H1 (cell line): ENCODE measurements around the gene HMGCLL1. TPM values are rescaled to one million over a fixed set of nuclear protein-coding genes. Genes with fewer than 3 reads are reported as not detected.

ENCODE experiments used
- CTCF ChIA-PET: fragments of 300-600 bp; sonication (Branson Sonifier 250); formaldehyde crosslinking; loops from one replicate; lab custom pipeline; 2021; ENCODE audit not compliant: partially characterized antibody; lab: Charles Lee
- POLR2A ChIA-PET: fragments of 300-600 bp; sonication (Branson Sonifier 250); formaldehyde crosslinking; loops from one replicate; lab custom pipeline; 2021; ENCODE audit warnings: inconsistent platforms; ENCODE audit not compliant: partially characterized antibody; lab: Charles Lee
- DNase-seq, 2 experiments: peaks; one replicate each; pipeline versions ENCODE4 v3.0.0 to v3.0.0-alpha.2; 2010 to 2022; ENCODE audit warnings: low spot score in 2 of 2, low read depth in 1 of 2, mixed read lengths in 1 of 2
- FAIRE-seq: peaks from 2 replicates; lab custom pipeline; 2011; peaks lifted over from hg19 to GRCh38; lab: Jason Lieb, UNC
- H2AFZ ChIP-seq: 2 replicates; pipeline ENCODE4 v1.8.1; 2012; ENCODE audit warnings: low read length, inconsistent platforms
- H2AK5ac ChIP-seq: 2 replicates; pipeline ENCODE4 v1.6.1; 2013; ENCODE audit warnings: low read depth, low read length
- H2BK120ac ChIP-seq: replicated peaks from 2 replicates; pipeline ENCODE3; 2013; ENCODE audit warnings: low read depth, low read length, inconsistent platforms
- H2BK12ac ChIP-seq: 2 replicates; pipeline ENCODE4 v1.6.1; 2013; ENCODE audit warnings: low read depth, low read length
- H2BK15ac ChIP-seq: 2 replicates; pipeline ENCODE4 v1.6.1; 2013; ENCODE audit warnings: low read length
- H2BK20ac ChIP-seq: 2 replicates; pipeline ENCODE4 v1.6.1; 2013; ENCODE audit warnings: low read length
- H2BK5ac ChIP-seq: 2 replicates; pipeline ENCODE4 v1.6.1; 2013; ENCODE audit warnings: low read depth, low read length
- H3K14ac ChIP-seq: 2 replicates; pipeline ENCODE4 v1.6.1; 2013; ENCODE audit warnings: inconsistent platforms; ENCODE audit not compliant: insufficient read length
- H3K18ac ChIP-seq: 2 replicates; pipeline ENCODE4 v1.6.1; 2013; ENCODE audit warnings: low read length; ENCODE audit errors: extremely low read depth
- H3K23ac ChIP-seq: 2 replicates; pipeline ENCODE4 v1.6.1; 2013; ENCODE audit warnings: inconsistent platforms; ENCODE audit not compliant: insufficient read length
- H3K23me2 ChIP-seq: 2 replicates; pipeline ENCODE4 v1.6.1; 2013; ENCODE audit warnings: low read depth, low read length
- H3K27ac ChIP-seq: 2 replicates; pipeline ENCODE4 v1.6.1; 2011; ENCODE audit warnings: low read depth, low read length, inconsistent platforms
- H3K27me3 ChIP-seq, 4 experiments: replicated peaks in 1 of 4; 1 replicate in 1 of 4; 2 replicates in 3 of 4; pipeline versions ENCODE4 v1.6.1 to v1.8.1; 2011 to 2013; ENCODE audit warnings: low read length in 3 of 4, mild to moderate bottlenecking in 3 of 4, inconsistent platforms in 2 of 4, mixed read lengths in 2 of 4, moderate library complexity in 1 of 4; ENCODE audit not compliant: control insufficient read depth in 3 of 4, insufficient read depth in 3 of 4; ENCODE audit errors: extremely low read depth in 1 of 4
- H3K36me3 ChIP-seq, 4 experiments: 2 replicates each; pipeline versions ENCODE4 v1.6.1 to v1.8.1; 2011 to 2013; ENCODE audit warnings: mild to moderate bottlenecking in 4 of 4, low read length in 3 of 4, moderate library complexity in 2 of 4, control low read depth in 1 of 4, inconsistent platforms in 1 of 4; ENCODE audit not compliant: insufficient read depth in 4 of 4, control insufficient read depth in 2 of 4
- H3K4ac ChIP-seq: replicated peaks from 2 replicates; pipeline ENCODE3; 2013; ENCODE audit warnings: low read length, low read depth, mixed read lengths, inconsistent platforms; ENCODE audit not compliant: insufficient read length
- H3K4me1 ChIP-seq, 4 experiments: replicated peaks in 1 of 4; 1 replicate in 1 of 4; 2 replicates in 3 of 4; pipeline versions ENCODE4 v1.6.1 to v1.8.1; 2011 to 2013; ENCODE audit warnings: low read length in 3 of 4, inconsistent platforms in 2 of 4, mixed read lengths in 1 of 4; ENCODE audit not compliant: insufficient read depth in 4 of 4, control insufficient read depth in 3 of 4
- H3K4me2 ChIP-seq, 2 experiments: 2 replicates each; pipeline versions ENCODE4 v1.6.1 to v1.8.1; 2011 to 2013; ENCODE audit warnings: low read depth in 2 of 2, low read length in 2 of 2, control low read depth in 1 of 2, inconsistent platforms in 1 of 2, mild to moderate bottlenecking in 1 of 2; ENCODE audit not compliant: insufficient read depth in 1 of 2
- H3K4me3 ChIP-seq, 4 experiments: fragments of 200-600, 300-600 bp in 1 of 4; sonication (generic), shearing (Covaris generic), sonication (Bioruptor Twin) in 1 of 4; 2 replicates each; pipeline versions ENCODE4 v1.5.1 to v1.8.1; 2011 to 2016; ENCODE audit warnings: low read length in 4 of 4, low read depth in 3 of 4, control low read depth in 2 of 4, inconsistent platforms in 2 of 4, mild to moderate bottlenecking in 2 of 4, mixed read lengths in 1 of 4, moderate library complexity in 1 of 4; ENCODE audit not compliant: insufficient read depth in 2 of 4; ENCODE audit errors: extremely low read depth in 1 of 4
- H3K56ac ChIP-seq: replicated peaks from 2 replicates; pipeline ENCODE3; 2013; ENCODE audit warnings: low read depth, mild to moderate bottlenecking, mixed read lengths, low read length, inconsistent platforms; ENCODE audit not compliant: insufficient read length
- H3K79me1 ChIP-seq: 2 replicates; pipeline ENCODE4 v1.6.1; 2013; ENCODE audit warnings: low read depth, low read length, control low read depth
- H3K79me2 ChIP-seq, 2 experiments: 2 replicates each; pipeline versions ENCODE4 v1.6.1 to v1.8.1; 2012 to 2013; ENCODE audit warnings: low read length in 2 of 2, mild to moderate bottlenecking in 2 of 2, inconsistent platforms in 1 of 2; ENCODE audit not compliant: insufficient read depth in 2 of 2, control insufficient read depth in 1 of 2
- H3K9ac ChIP-seq, 4 experiments: replicated peaks in 1 of 4; 1 replicate in 1 of 4; 2 replicates in 3 of 4; pipeline versions ENCODE4 v1.6.1 to v1.8.1; 2011 to 2013; ENCODE audit warnings: low read depth in 3 of 4, low read length in 3 of 4, control low read depth in 2 of 4, mild to moderate bottlenecking in 2 of 4, moderate library complexity in 2 of 4, inconsistent platforms in 1 of 4; ENCODE audit errors: extremely low read depth in 1 of 4
- H3K9me3 ChIP-seq, 2 experiments: 2 replicates each; pipeline versions ENCODE4 v1.6.1 to v1.8.1; 2012 to 2013; ENCODE audit warnings: mild to moderate bottlenecking in 2 of 2, moderate library complexity in 2 of 2, control low read depth in 1 of 2, inconsistent platforms in 1 of 2, low read depth in 1 of 2, low read length in 1 of 2, mixed read lengths in 1 of 2; ENCODE audit not compliant: insufficient read depth in 2 of 2
- H4K20me1 ChIP-seq, 2 experiments: replicated peaks in 1 of 2; 2 replicates each; pipeline versions ENCODE3 to v1.8.1; 2011 to 2013; ENCODE audit warnings: inconsistent platforms in 2 of 2, low read length in 2 of 2, mild to moderate bottlenecking in 1 of 2; ENCODE audit not compliant: insufficient read depth in 2 of 2, control insufficient read depth in 1 of 2
- H4K5ac ChIP-seq: 2 replicates; pipeline ENCODE4 v1.6.1; 2013; ENCODE audit warnings: low read length, low read depth, mixed read lengths, inconsistent platforms; ENCODE audit not compliant: insufficient read length
- H4K8ac ChIP-seq: 2 replicates; pipeline ENCODE4 v1.8.0; 2013; ENCODE audit warnings: mild to moderate bottlenecking, moderate library complexity, low read length, inconsistent platforms; ENCODE audit not compliant: insufficient read depth; ENCODE audit errors: extremely low read depth
- H4K91ac ChIP-seq: replicated peaks from 2 replicates; pipeline ENCODE3; 2013; ENCODE audit warnings: low read length, mixed read lengths, inconsistent platforms; ENCODE audit not compliant: insufficient read length
- ASH2L ChIP-seq: fragments of 200-600, 300-600 bp; sonication (generic); IDR thresholded peaks from one replicate; pipeline ENCODE4 v1.7.1; 2017; ENCODE audit warnings: low read length
- ATF2 ChIP-seq: IDR thresholded peaks from 2 replicates; pipeline ENCODE4 v1.6.1; 2012; ENCODE audit warnings: low read length, inconsistent platforms
- CEBPB ChIP-seq: IDR thresholded peaks from 2 replicates; pipeline ENCODE4 v1.6.1; 2012; ENCODE audit warnings: low read depth, low read length
- CHD1 ChIP-seq: IDR thresholded peaks from 2 replicates; pipeline ENCODE4 v1.6.1; 2012; ENCODE audit warnings: low read depth, low read length, improper control_type of control experiment
- GABPA ChIP-seq: IDR thresholded peaks from 2 replicates; pipeline ENCODE4 v1.6.1; 2011; ENCODE audit warnings: mild to moderate bottlenecking, low read length, moderate library complexity, borderline replicate concordance; ENCODE audit not compliant: insufficient read depth
- MAFK ChIP-seq: IDR thresholded peaks from 2 replicates; pipeline ENCODE4 v1.6.1; 2012; ENCODE audit warnings: low read depth, mild to moderate bottlenecking, improper control_type of control experiment, low read length
- PHF8 ChIP-seq: fragments of 200-600 bp; sonication (generic); conservative IDR thresholded peaks from 2 replicates; pipeline ENCODE4 v1.7.1; 2012; ENCODE audit warnings: low read depth, mild to moderate bottlenecking, inconsistent platforms, low read length, moderate library complexity
- POU5F1 ChIP-seq: IDR thresholded peaks from 2 replicates; pipeline ENCODE4 v1.6.1; 2011; ENCODE audit warnings: low read depth, mild to moderate bottlenecking, low read length, moderate library complexity
- SP2 ChIP-seq: IDR thresholded peaks from 2 replicates; pipeline ENCODE4 v1.6.1; 2012; ENCODE audit warnings: mild to moderate bottlenecking, low read length, inconsistent platforms
- SP4 ChIP-seq: IDR thresholded peaks from 2 replicates; pipeline ENCODE4 v1.6.1; 2012; ENCODE audit warnings: low read length, inconsistent platforms
- TAF1 ChIP-seq: IDR thresholded peaks from 2 replicates; pipeline ENCODE4 v1.6.1; 2011; ENCODE audit warnings: mild to moderate bottlenecking, low read depth, low read length
- ZNF274 ChIP-seq: IDR thresholded peaks from 2 replicates; pipeline ENCODE4 v1.7.0; 2012; ENCODE audit warnings: low read length, borderline replicate concordance; ENCODE audit errors: extremely low read depth
- WGBS, 2 experiments: shearing (Covaris generic) in 1 of 2; methylation state at CpG; one replicate each; pipeline versions ENCODE4 v1.1.6 to v1.1.7; 2013 to 2015; ENCODE audit warnings: low lambda C conversion rate in 2 of 2, mixed read lengths in 2 of 2, inconsistent platforms in 1 of 2, low coverage in 1 of 2, missing lambda C conversion rate in 1 of 2; ENCODE audit not compliant: insufficient replicate concordance in 2 of 2, insufficient coverage in 1 of 2, insufficient read length in 1 of 2; ENCODE audit errors: extremely low coverage in 1 of 2, missing lambda C conversion rate in 1 of 2; 5-methylcytosine and 5-hydroxymethylcytosine counted together
- polyA plus RNA-seq, 7 experiments: library from polyadenylated mRNA; depleted of rRNA in 3 of 7; stranded (reverse) in 5 of 7; unstranded in 2 of 7; fragments of >200 nt in 5 of 7; fragments of 200-250 nt in 2 of 7; gene quantifications; 1 replicate in 5 of 7; 2 replicates in 1 of 7; 4 replicates in 1 of 7; pipeline versions ENCODE4 v1.2.1 to v1.2.3, GENCODE V29; 2011 to 2013; ENCODE audit warnings: missing spikeins in 2 of 7, mixed read lengths in 2 of 7
- total RNA-seq: library from RNA; stranded (reverse); fragmentation: NEBNext Ultra II Directional; extraction: Animal tissue kit (Norgen Biotek cat#: 25700); gene quantifications from 2 replicates; pipeline ENCODE4 v1.2.1, GENCODE V29; 2021
- TF ChIP-seq, protein P1 (sequence below): IDR thresholded peaks from 2 replicates; pipeline ENCODE4 v1.6.1; 2012; ENCODE audit warnings: inconsistent platforms

Gene HMGCLL1
- total and polyA plus RNA-seq, 2 of the 8 experiments (the other 6 are each of a cell fraction or from before 2014, with no cell fraction given), result 0.06 to 0.41 TPM

- no peak overlapping the region for H2AFZ ChIP-seq
- H3K4ac ChIP-seq, result no peak overlapping the region
- no peak overlapping the region for H3K4me3 ChIP-seq
- H4K20me1 ChIP-seq, result no peaks in the 10 kb centered on the region
- H2AK5ac ChIP-seq, result no peak overlapping the region
- no peaks in the 10 kb centered on the region for H3K79me1 ChIP-seq
- no peak for DNase-seq
- H2BK20ac ChIP-seq, result no peak overlapping the region
- H2BK5ac ChIP-seq, result no peak overlapping the region
- ChIA-PET CTCF (interaction anchor here (1.4 to 3.9 kb wide), 2 partner anchors 10 to 25 kb away, joined by 3 to 20 read pairs; no protein-coding TSS in a partner anchor), POLR2A (no interaction called here)
- no peak overlapping the region for H3K23ac ChIP-seq
- H4K91ac ChIP-seq, result no peak overlapping the region
- H3K18ac ChIP-seq, result no peak overlapping the region
- H3K4me2 ChIP-seq, result no peak overlapping the region
- H3K79me2 ChIP-seq, result no peaks in the 10 kb centered on the region
- no peak overlapping the region for H2BK12ac ChIP-seq
- no peak overlapping the region for H3K14ac ChIP-seq
- H3K9ac ChIP-seq, result no peak overlapping the region
- H3K27ac ChIP-seq, result no peak overlapping the region
- no peak overlapping the region for H4K8ac ChIP-seq
- H3K27me3 ChIP-seq, result no peaks in the 10 kb centered on the region
- H3K9me3 ChIP-seq, result no peaks in the 10 kb centered on the region
- no peak overlapping the region for H2BK15ac ChIP-seq
- no peak for FAIRE-seq
- H3K36me3 ChIP-seq, result no peaks in the 10 kb centered on the region
- no peaks in the 10 kb centered on the region for H3K4me1 ChIP-seq
- H4K5ac ChIP-seq, result no peak overlapping the region
- WGBS, 2 experiments, result 90% methylated on average over 4 of the region's 4 CpGs; no CpG with 5 or more reads in 1 of the 2 experiments
- H3K23me2 ChIP-seq, result no peaks in the 10 kb centered on the region
- no peak overlapping the region for H3K56ac ChIP-seq
- no peak overlapping the region for H2BK120ac ChIP-seq
- no peak for TF ChIP-seq MAFK
- TF ChIP-seq PHF8, result no peak
- no peak for TF ChIP-seq SP4
- TF ChIP-seq SP2, result no peak
- no peak for TF ChIP-seq CHD1
- no peak for TF ChIP-seq TAF1
- no peak for TF ChIP-seq ATF2
- no peak for TF ChIP-seq ZNF274
- TF ChIP-seq ASH2L, result no peak
- TF ChIP-seq, protein P1, sequence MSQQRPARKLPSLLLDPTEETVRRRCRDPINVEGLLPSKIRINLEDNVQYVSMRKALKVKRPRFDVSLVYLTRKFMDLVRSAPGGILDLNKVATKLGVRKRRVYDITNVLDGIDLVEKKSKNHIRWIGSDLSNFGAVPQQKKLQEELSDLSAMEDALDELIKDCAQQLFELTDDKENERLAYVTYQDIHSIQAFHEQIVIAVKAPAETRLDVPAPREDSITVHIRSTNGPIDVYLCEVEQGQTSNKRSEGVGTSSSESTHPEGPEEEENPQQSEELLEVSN, result no peak
- no peak for TF ChIP-seq POU5F1
- no peak for TF ChIP-seq GABPA
- TF ChIP-seq CEBPB, result no peak
Observed at GRCh38 chr6:55518529-55519060, 60.4 kb downstream of the HMGCLL1 start.
